GM23338 (cell line): ENCODE results near the gene WDR37. TPM values are rescaled to one million over a fixed set of nuclear protein-coding genes. Genes with fewer than 3 reads are reported as not detected.

ENCODE experiments used
- ATAC-seq: fragments of 200-7000 bp; cut with Tn5 transposase; 3 replicates; pipeline ENCODE4 v1.9.1; 2020
- DNase-seq: peaks from one replicate; pipeline ENCODE4 v3.0.0-alpha.2; 2015; ENCODE audit warnings: low spot score
- H2AFZ ChIP-seq: fragments of 200-600 bp; sonication (generic); 2 replicates; pipeline ENCODE4 v1.8.0; 2016; ENCODE audit warnings: antibody characterized with exemption, mild to moderate bottlenecking, moderate library complexity
- H3F3A ChIP-seq: fragments of 200-600 bp; sonication (generic); replicated peaks from 2 replicates; pipeline ENCODE4 v1.8.0; 2017; ENCODE audit warnings: antibody characterized with exemption, mixed run types, low read depth
- H3K27ac ChIP-seq: fragments of 200-600 bp; sonication (generic); 2 replicates; pipeline ENCODE4 v1.6.1; 2016; ENCODE audit warnings: low read depth
- H3K27me3 ChIP-seq: fragments of 200-600 bp; sonication (generic); 2 replicates; pipeline ENCODE4 v1.8.0; 2016; ENCODE audit warnings: mild to moderate bottlenecking, mixed run types, moderate library complexity; ENCODE audit not compliant: insufficient read depth
- H3K36me3 ChIP-seq: fragments of 200-600 bp; sonication (generic); 2 replicates; pipeline ENCODE4 v1.8.0; 2016; ENCODE audit warnings: mild to moderate bottlenecking; ENCODE audit not compliant: insufficient read depth
- H3K4me1 ChIP-seq: fragments of 200-600 bp; sonication (generic); 2 replicates; pipeline ENCODE4 v1.8.0; 2016; ENCODE audit warnings: mild to moderate bottlenecking, moderate library complexity; ENCODE audit not compliant: insufficient read depth
- H3K4me2 ChIP-seq: fragments of 200-600 bp; sonication (generic); 2 replicates; pipeline ENCODE4 v1.7.1; 2017; ENCODE audit warnings: mixed run types
- H3K4me3 ChIP-seq: fragments of 200-600 bp; sonication (generic); 2 replicates; pipeline ENCODE4 v1.6.1; 2016; ENCODE audit warnings: mixed run types
- H3K79me2 ChIP-seq: fragments of 200-600 bp; sonication (generic); replicated peaks from 2 replicates; pipeline ENCODE4 v1.8.0; 2017; ENCODE audit warnings: mild to moderate bottlenecking; ENCODE audit not compliant: insufficient read depth
- H3K9me2 ChIP-seq: fragments of 200-600 bp; sonication (generic); 2 replicates; pipeline ENCODE4 v1.8.0; 2017; ENCODE audit not compliant: insufficient read depth
- H4K20me1 ChIP-seq: fragments of 200-600 bp; sonication (generic); replicated peaks from 2 replicates; pipeline ENCODE4 v1.8.0; 2017; ENCODE audit warnings: mild to moderate bottlenecking; ENCODE audit not compliant: insufficient read depth
- H3K27ac Mint-ChIP-seq: 2 replicates; pipeline ENCODE4 v1.8.0; 2020; ENCODE audit warnings: inconsistent platforms, mild to moderate bottlenecking, moderate library complexity, mixed read lengths
- H3K27me3 Mint-ChIP-seq: 3 replicates; pipeline ENCODE4 v1.8.0; 2022; ENCODE audit warnings: low read depth, mild to moderate bottlenecking, moderate library complexity, mixed read lengths, inconsistent platforms; ENCODE audit not compliant: insufficient read depth, poor library complexity
- H3K36me3 Mint-ChIP-seq: 3 replicates; pipeline ENCODE4 v1.8.0; 2021; ENCODE audit warnings: low read depth, mild to moderate bottlenecking, inconsistent platforms, moderate library complexity, mixed read lengths
- H3K4me1 Mint-ChIP-seq: 3 replicates; pipeline ENCODE4 v1.8.0; 2020; ENCODE audit warnings: mild to moderate bottlenecking, inconsistent platforms, mixed read lengths
- H3K4me3 Mint-ChIP-seq: 3 replicates; pipeline ENCODE4 v1.8.0; 2021; ENCODE audit warnings: moderate library complexity, mild to moderate bottlenecking, inconsistent platforms, mixed read lengths
- H3K9me3 Mint-ChIP-seq: 3 replicates; pipeline ENCODE4 v1.8.0; 2020; ENCODE audit warnings: moderate library complexity, mild to moderate bottlenecking, inconsistent platforms, mixed read lengths
- CREB1 ChIP-seq: fragments of 250-450 bp; sonication (Bioruptor Pico); IDR thresholded peaks from 2 replicates; pipeline ENCODE4 v1.5.0; 2020; ENCODE audit warnings: low read depth, mild to moderate bottlenecking, moderate library complexity
- ETS1 ChIP-seq: IDR thresholded peaks from 2 replicates; pipeline ENCODE4 v1.6.1; 2016; ENCODE audit warnings: antibody characterized with exemption
- EZH2 ChIP-seq: fragments of 200-600 bp; sonication (generic); IDR thresholded peaks from one replicate; pipeline ENCODE4 v1.8.0; 2017; ENCODE audit warnings: antibody characterized with exemption, mild to moderate bottlenecking, low read depth; ENCODE audit not compliant: unreplicated experiment
- JUNB ChIP-seq: IDR thresholded peaks from one replicate; pipeline ENCODE4 v1.6.1; 2016; ENCODE audit warnings: antibody characterized with exemption; ENCODE audit not compliant: unreplicated experiment
- NANOG ChIP-seq: IDR thresholded peaks from 2 replicates; pipeline ENCODE4 v1.6.1; 2016; ENCODE audit warnings: antibody characterized with exemption, borderline replicate concordance
- POLR2AphosphoS5 ChIP-seq: IDR thresholded peaks from 2 replicates; pipeline ENCODE4 v1.6.1; 2016; ENCODE audit warnings: antibody characterized with exemption, low read depth
- REST ChIP-seq: IDR thresholded peaks from one replicate; pipeline ENCODE4 v1.6.1; 2018; ENCODE audit warnings: antibody characterized with exemption; ENCODE audit not compliant: unreplicated experiment
- STAT1 ChIP-seq: IDR thresholded peaks from one replicate; pipeline ENCODE4 v1.6.1; 2016; ENCODE audit warnings: antibody characterized with exemption; ENCODE audit not compliant: unreplicated experiment
- ZNF114 ChIP-seq: fragments of 250-450 bp; sonication (Bioruptor Pico); IDR thresholded peaks from 2 replicates; pipeline ENCODE4 v1.5.0; 2020; ENCODE audit warnings: mild to moderate bottlenecking, moderate library complexity
- ZNF331 ChIP-seq: fragments of 250-450 bp; sonication (Bioruptor Pico); IDR thresholded peaks from 2 replicates; pipeline ENCODE4 v1.5.0; 2020; ENCODE audit warnings: low read depth, mild to moderate bottlenecking, moderate library complexity
- polyA plus RNA-seq: library from polyadenylated mRNA; unstranded; fragments of >200 nt; fragmentation: Nextera tagmentation; extraction: Ambion mirVana; gene quantifications from 2 replicates; pipeline ENCODE4 v1.2.1, GENCODE V29; 2016
- total RNA-seq: library from RNA; depleted of rRNA; stranded (reverse); fragments of >200 nt; shearing (Covaris generic); gene quantifications from 2 replicates; pipeline ENCODE4 v1.2.3, GENCODE V29; 2014
- TF ChIP-seq, protein P1 (sequence below), 2 experiments: fragments of 200-600 bp in 1 of 2; sonication (generic) in 1 of 2; conservative IDR thresholded peaks; 2 replicates each; pipeline versions ENCODE4 v1.5.1 to v1.6.1; 2016 to 2017; ENCODE audit warnings: antibody characterized with exemption in 2 of 2, low read depth in 2 of 2, mild to moderate bottlenecking in 2 of 2, moderate library complexity in 1 of 2
- TF ChIP-seq, protein P2 (sequence below): fragments of 250-450 bp; sonication (Bioruptor Pico); IDR thresholded peaks from 2 replicates; pipeline ENCODE4 v1.5.0; 2020; ENCODE audit warnings: mild to moderate bottlenecking, moderate library complexity

WDR37 gene
- total and polyA plus RNA-seq, 2 experiments from 2014 or later, result 6.0 to 10.2 TPM

DNA sequence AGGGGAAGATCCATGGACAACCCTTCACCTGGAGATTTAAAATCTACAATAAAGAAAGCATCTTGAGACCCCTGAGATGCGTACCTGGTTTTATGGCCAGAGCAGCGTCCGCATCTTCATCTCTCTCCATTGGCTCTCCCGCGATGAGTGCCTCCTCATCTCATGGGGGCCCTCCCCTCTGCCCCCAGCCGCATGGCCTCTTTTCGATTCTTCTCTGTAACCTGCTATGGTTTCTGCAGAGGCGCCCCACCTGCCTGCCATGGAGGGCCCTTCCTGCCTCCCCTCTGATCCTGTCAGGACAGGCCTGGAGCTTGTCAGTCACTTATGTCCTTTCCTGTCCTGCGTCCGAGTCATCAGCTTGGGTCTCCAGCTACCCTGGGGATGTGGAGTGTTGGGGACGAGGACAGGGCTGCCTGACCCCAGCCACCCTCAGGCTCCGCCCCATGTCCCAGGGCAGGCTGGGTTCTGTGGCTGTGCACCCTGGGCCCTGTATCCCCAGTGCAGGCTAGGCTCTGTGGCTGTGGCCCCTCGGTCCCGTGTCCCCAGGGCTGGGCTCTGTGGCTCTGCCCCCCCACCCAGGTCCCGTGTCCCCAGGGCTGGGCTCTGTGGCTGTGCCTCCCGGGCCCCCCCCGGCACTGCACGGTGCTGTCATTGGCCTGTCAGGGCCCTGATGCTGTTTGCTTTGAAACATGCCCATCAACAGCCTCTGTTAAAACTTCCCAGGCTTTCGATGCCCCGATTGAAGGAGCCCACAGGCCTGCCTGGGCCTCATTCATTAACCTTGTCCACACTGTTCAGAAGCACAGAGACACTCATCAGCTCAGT is 99.8 kb downstream of the WDR37 start:
- no peaks in the 10 kb centered on the region for H4K20me1 ChIP-seq
- Mint-ChIP-seq H3K27me3 (peaks cover 5% of the 10 kb centered on the region), H3K36me3 (no peaks in the 10 kb centered on the region), H3K4me1 (peaks cover 7% of the 10 kb centered on the region; the same call in 2 of the 3 replicates), H3K27ac (no peak overlapping the region), H3K9me3 (no peaks in the 10 kb centered on the region; the same call in 2 of the 3 replicates), H3K4me3 (no peak overlapping the region)
- H3F3A ChIP-seq, result no peaks in the 10 kb centered on the region
- H3K4me2 ChIP-seq, result no peak overlapping the region
- H2AFZ ChIP-seq, result peak overlapping the region; percentile 18; the same call in 1 of the 2 replicates
- no peaks in the 10 kb centered on the region for H3K36me3 ChIP-seq
- H3K79me2 ChIP-seq, result no peaks in the 10 kb centered on the region
- no peak for TF ChIP-seq CREB1 (CRISPR knock-in tag)
- TF ChIP-seq, protein P1, sequence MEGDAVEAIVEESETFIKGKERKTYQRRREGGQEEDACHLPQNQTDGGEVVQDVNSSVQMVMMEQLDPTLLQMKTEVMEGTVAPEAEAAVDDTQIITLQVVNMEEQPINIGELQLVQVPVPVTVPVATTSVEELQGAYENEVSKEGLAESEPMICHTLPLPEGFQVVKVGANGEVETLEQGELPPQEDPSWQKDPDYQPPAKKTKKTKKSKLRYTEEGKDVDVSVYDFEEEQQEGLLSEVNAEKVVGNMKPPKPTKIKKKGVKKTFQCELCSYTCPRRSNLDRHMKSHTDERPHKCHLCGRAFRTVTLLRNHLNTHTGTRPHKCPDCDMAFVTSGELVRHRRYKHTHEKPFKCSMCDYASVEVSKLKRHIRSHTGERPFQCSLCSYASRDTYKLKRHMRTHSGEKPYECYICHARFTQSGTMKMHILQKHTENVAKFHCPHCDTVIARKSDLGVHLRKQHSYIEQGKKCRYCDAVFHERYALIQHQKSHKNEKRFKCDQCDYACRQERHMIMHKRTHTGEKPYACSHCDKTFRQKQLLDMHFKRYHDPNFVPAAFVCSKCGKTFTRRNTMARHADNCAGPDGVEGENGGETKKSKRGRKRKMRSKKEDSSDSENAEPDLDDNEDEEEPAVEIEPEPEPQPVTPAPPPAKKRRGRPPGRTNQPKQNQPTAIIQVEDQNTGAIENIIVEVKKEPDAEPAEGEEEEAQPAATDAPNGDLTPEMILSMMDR (conservative IDR thresholded peaks at IDR 0.05; ENCODE audit: low read depth in 2 of 2), result no peak
- no peak for TF ChIP-seq REST
- no peak for TF ChIP-seq EZH2
- TF ChIP-seq, protein P2, sequence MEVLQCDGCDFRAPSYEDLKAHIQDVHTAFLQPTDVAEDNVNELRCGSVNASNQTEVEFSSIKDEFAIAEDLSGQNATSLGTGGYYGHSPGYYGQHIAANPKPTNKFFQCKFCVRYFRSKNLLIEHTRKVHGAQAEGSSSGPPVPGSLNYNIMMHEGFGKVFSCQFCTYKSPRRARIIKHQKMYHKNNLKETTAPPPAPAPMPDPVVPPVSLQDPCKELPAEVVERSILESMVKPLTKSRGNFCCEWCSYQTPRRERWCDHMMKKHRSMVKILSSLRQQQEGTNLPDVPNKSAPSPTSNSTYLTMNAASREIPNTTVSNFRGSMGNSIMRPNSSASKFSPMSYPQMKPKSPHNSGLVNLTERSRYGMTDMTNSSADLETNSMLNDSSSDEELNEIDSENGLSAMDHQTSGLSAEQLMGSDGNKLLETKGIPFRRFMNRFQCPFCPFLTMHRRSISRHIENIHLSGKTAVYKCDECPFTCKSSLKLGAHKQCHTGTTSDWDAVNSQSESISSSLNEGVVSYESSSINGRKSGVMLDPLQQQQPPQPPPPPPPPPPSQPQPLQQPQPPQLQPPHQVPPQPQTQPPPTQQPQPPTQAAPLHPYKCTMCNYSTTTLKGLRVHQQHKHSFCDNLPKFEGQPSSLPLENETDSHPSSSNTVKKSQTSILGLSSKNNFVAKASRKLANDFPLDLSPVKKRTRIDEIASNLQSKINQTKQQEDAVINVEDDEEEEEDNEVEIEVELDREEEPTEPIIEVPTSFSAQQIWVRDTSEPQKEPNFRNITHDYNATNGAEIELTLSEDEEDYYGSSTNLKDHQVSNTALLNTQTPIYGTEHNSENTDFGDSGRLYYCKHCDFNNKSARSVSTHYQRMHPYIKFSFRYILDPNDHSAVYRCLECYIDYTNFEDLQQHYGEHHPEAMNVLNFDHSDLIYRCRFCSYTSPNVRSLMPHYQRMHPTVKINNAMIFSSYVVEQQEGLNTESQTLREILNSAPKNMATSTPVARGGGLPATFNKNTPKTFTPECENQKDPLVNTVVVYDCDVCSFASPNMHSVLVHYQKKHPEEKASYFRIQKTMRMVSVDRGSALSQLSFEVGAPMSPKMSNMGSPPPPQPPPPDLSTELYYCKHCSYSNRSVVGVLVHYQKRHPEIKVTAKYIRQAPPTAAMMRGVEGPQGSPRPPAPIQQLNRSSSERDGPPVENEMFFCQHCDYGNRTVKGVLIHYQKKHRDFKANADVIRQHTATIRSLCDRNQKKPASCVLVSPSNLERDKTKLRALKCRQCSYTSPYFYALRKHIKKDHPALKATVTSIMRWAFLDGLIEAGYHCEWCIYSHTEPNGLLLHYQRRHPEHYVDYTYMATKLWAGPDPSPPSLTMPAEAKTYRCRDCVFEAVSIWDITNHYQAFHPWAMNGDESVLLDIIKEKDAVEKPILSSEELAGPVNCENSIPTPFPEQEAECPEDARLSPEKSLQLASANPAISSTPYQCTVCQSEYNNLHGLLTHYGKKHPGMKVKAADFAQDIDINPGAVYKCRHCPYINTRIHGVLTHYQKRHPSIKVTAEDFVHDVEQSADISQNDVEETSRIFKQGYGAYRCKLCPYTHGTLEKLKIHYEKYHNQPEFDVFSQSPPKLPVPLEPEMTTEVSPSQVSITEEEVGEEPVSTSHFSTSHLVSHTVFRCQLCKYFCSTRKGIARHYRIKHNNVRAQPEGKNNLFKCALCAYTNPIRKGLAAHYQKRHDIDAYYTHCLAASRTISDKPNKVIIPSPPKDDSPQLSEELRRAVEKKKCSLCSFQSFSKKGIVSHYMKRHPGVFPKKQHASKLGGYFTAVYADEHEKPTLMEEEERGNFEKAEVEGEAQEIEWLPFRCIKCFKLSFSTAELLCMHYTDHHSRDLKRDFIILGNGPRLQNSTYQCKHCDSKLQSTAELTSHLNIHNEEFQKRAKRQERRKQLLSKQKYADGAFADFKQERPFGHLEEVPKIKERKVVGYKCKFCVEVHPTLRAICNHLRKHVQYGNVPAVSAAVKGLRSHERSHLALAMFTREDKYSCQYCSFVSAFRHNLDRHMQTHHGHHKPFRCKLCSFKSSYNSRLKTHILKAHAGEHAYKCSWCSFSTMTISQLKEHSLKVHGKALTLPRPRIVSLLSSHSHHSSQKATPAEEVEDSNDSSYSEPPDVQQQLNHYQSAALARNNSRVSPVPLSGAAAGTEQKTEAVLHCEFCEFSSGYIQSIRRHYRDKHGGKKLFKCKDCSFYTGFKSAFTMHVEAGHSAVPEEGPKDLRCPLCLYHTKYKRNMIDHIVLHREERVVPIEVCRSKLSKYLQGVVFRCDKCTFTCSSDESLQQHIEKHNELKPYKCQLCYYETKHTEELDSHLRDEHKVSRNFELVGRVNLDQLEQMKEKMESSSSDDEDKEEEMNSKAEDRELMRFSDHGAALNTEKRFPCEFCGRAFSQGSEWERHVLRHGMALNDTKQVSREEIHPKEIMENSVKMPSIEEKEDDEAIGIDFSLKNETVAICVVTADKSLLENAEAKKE (CRISPR knock-in tag), result no peak
- TF ChIP-seq NANOG, result no peak
- no peak for TF ChIP-seq POLR2AphosphoS5
- no peak for TF ChIP-seq JUNB
- TF ChIP-seq ZNF114 (CRISPR knock-in tag), result no peak
- no peak for TF ChIP-seq ZNF331 (CRISPR knock-in tag)
- TF ChIP-seq STAT1, result no peak
- TF ChIP-seq ETS1, result no peak
- H3K9me2 ChIP-seq, result no peaks in the 10 kb centered on the region
- no peaks in the 10 kb centered on the region for H3K4me1 ChIP-seq
- DNase-seq (no peak), ATAC-seq (no peak)
- no peak overlapping the region for H3K4me3 ChIP-seq
- H3K27me3 ChIP-seq, result no peaks in the 10 kb centered on the region
- no peak overlapping the region for H3K27ac ChIP-seq
